Nephron progenitor cell (in vitro differentiated cells): ENCODE measurements around the gene CAMTA1.

Experiments
- DNase-seq: peaks from one replicate; pipeline ENCODE4 v3.0.0; 2021
- H3K27ac Mint-ChIP-seq: 2 replicates; pipeline ENCODE4 v1.8.0; 2021; ENCODE audit warnings: mild to moderate bottlenecking, moderate library complexity, mixed read lengths
- H3K27me3 Mint-ChIP-seq: 2 replicates; pipeline ENCODE4 v1.8.0; 2021; ENCODE audit warnings: mild to moderate bottlenecking, low read depth, mixed read lengths; ENCODE audit not compliant: poor library complexity
- H3K36me3 Mint-ChIP-seq: 2 replicates; pipeline ENCODE4 v1.8.0; 2021; ENCODE audit warnings: low read depth, mixed read lengths
- H3K4me1 Mint-ChIP-seq: 2 replicates; pipeline ENCODE4 v1.8.0; 2021; ENCODE audit warnings: mixed read lengths
- H3K4me3 Mint-ChIP-seq: 2 replicates; pipeline ENCODE4 v1.8.0; 2021; ENCODE audit warnings: mild to moderate bottlenecking, moderate library complexity, mixed read lengths
- H3K9me3 Mint-ChIP-seq: 2 replicates; pipeline ENCODE4 v1.8.0; 2021; ENCODE audit warnings: mild to moderate bottlenecking, moderate library complexity, mixed read lengths
- TF ChIP-seq, protein P1 (sequence below): fragments of 200-600 bp; sonication (generic); IDR thresholded peaks from 2 replicates; pipeline ENCODE4 v1.5.0; 2021; ENCODE audit warnings: antibody characterized with exemption

Gene CAMTA1

DNA sequence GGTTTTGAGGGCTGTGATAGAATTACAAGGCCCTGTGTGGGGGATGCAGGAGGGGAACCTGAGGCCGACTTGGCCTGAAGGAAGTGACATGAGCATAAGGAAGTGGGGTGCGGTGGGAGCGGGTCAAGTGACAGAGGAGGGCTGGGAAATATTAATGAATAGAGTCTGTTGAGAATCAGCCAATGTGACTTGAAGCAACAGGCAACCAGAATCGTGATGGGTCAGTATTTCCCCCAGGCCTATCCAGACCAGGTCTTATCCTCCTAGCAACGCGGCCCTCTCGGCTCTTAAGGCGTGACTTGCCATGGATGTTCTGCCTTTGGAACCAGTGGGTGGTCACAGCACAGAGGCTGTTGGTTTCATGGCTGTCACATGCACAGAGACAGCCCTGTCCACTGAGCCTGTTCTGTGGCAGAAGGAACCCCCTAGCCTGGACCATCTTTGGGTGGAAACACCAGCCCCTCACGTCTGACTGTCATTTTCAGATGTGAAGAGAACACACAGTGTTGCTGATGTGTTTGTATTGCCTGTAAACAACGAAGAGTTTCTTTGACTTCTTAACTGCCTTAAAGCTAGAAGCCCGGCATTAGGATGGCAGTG, 468.8 kb downstream of the CAMTA1 start:
- H3K4me3 Mint-ChIP-seq = no peak overlapping the region
- DNase-seq = no peak
- TF ChIP-seq, protein P1, sequence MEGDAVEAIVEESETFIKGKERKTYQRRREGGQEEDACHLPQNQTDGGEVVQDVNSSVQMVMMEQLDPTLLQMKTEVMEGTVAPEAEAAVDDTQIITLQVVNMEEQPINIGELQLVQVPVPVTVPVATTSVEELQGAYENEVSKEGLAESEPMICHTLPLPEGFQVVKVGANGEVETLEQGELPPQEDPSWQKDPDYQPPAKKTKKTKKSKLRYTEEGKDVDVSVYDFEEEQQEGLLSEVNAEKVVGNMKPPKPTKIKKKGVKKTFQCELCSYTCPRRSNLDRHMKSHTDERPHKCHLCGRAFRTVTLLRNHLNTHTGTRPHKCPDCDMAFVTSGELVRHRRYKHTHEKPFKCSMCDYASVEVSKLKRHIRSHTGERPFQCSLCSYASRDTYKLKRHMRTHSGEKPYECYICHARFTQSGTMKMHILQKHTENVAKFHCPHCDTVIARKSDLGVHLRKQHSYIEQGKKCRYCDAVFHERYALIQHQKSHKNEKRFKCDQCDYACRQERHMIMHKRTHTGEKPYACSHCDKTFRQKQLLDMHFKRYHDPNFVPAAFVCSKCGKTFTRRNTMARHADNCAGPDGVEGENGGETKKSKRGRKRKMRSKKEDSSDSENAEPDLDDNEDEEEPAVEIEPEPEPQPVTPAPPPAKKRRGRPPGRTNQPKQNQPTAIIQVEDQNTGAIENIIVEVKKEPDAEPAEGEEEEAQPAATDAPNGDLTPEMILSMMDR = no peak
- H3K9me3 Mint-ChIP-seq = no peaks in the 10 kb centered on the region
- H3K27me3 Mint-ChIP-seq = peaks cover 15% of the 10 kb centered on the region
- peaks cover 46% of the 10 kb centered on the region for H3K4me1 Mint-ChIP-seq
- no peak overlapping the region for H3K27ac Mint-ChIP-seq
- no peaks in the 10 kb centered on the region for H3K36me3 Mint-ChIP-seq

GRCh38 chr1:7255303-7256058, 470.2 kb downstream of the CAMTA1 start:
- H3K27me3 Mint-ChIP-seq = peaks cover 13% of the 10 kb centered on the region
- H3K4me1 Mint-ChIP-seq = peaks cover 38% of the 10 kb centered on the region
- DNase-seq = no peak
- TF ChIP-seq, protein P1 = no peak
- H3K27ac Mint-ChIP-seq = no peak overlapping the region
- no peak overlapping the region for H3K4me3 Mint-ChIP-seq
- H3K9me3 Mint-ChIP-seq = no peaks in the 10 kb centered on the region
- no peaks in the 10 kb centered on the region for H3K36me3 Mint-ChIP-seq

- no peak overlapping the region for H3K27ac Mint-ChIP-seq
Observed at GRCh38 chr1:7256526-7256925, 471.3 kb downstream of the CAMTA1 start.

GRCh38 chr1:7257225-7257624, 472.0 kb downstream of the CAMTA1 start:
- Mint-ChIP-seq H3K36me3 (no peaks in the 10 kb centered on the region), H3K4me3 (no peak overlapping the region), H3K27ac (no peak overlapping the region), H3K27me3 (peaks cover 24% of the 10 kb centered on the region), H3K4me1 (peaks cover 24% of the 10 kb centered on the region), H3K9me3 (no peaks in the 10 kb centered on the region)
- DNase-seq = no peak
- TF ChIP-seq, protein P1 = no peak

More at GRCh38 chr1:7256526-7256925, 471.3 kb downstream of the CAMTA1 start:
- Mint-ChIP-seq H3K4me1 (peaks cover 28% of the 10 kb centered on the region), H3K36me3 (no peaks in the 10 kb centered on the region), H3K4me3 (no peak overlapping the region), H3K27me3 (peaks cover 20% of the 10 kb centered on the region), H3K9me3 (no peaks in the 10 kb centered on the region)
- TF ChIP-seq, protein P1 = no peak
- DNase-seq = no peak

- Mint-ChIP-seq H3K4me3 (no peak overlapping the region), H3K27me3 (peaks cover 25% of the 10 kb centered on the region), H3K9me3 (no peaks in the 10 kb centered on the region), H3K27ac (peak overlapping the region; percentile 62), H3K4me1 (peaks cover 15% of the 10 kb centered on the region), H3K36me3 (no peaks in the 10 kb centered on the region)
- TF ChIP-seq, protein P1 = no peak
- DNase-seq = no peak
Observed at GRCh38 chr1:7258589-7259135, 473.4 kb downstream of the CAMTA1 start.
